Measurements from ENCODE around the gene DES.

- TF ChIP-seq CTCF (conservative IDR thresholded peaks at IDR 0.05 in 1 of 2, IDR thresholded peaks at IDR 0.05 in 1 of 2; ENCODE audit: extremely low read depth in 1 of 2, insufficient read depth in 1 of 2, low read depth in 1 of 2, low read length in 2 of 2): peak; percentile 33 to 38
- TF ChIP-seq EZH2 (IDR thresholded peaks at IDR 0.05; ENCODE audit: borderline replicate concordance, low read length): no peak
Observed at GRCh38 chr2:219433666-219434467, 15.7 kb downstream of the DES start.

All from mammary epithelial cell (primary cell).